ENCODE measurements around the gene CRTC1.
"Not testable (repeated sequence)": the region's sequence is repeated elsewhere in the genome, so short reads cannot be mapped to it uniquely, and the experiment has no call there.

The CRTC1 gene

GRCh38 chr19:18811638-18812037, 128.2 kb downstream of the CRTC1 start:
- not testable (repeated sequence) for H3K27ac ChIP-seq (ENCODE audit: low read length); H3K36me3 ChIP-seq (ENCODE audit: control insufficient read depth in 1 of 2, insufficient read depth in 2 of 2, low read length in 2 of 2); H3K27me3 ChIP-seq (ENCODE audit: low read depth, low read length); H3K4me1 ChIP-seq (ENCODE audit: control insufficient read depth in 1 of 2, insufficient read depth in 2 of 2, low read length in 2 of 2); H3K9me3 ChIP-seq (ENCODE audit: control insufficient read depth in 1 of 2, low read length in 2 of 2); H3K4me3 ChIP-seq (ENCODE audit: low read depth in 1 of 2, low read length in 2 of 2)

GRCh38 chr19:18814063-18814462, 130.6 kb downstream of the CRTC1 start:
- Histone ChIP-seq H3K27me3 (ENCODE audit: low read depth, low read length) (no peaks in the 10 kb centered on the region), H3K9me3 (ENCODE audit: control insufficient read depth in 1 of 2, low read length in 2 of 2) (no peaks in the 10 kb centered on the region), H3K36me3 (ENCODE audit: control insufficient read depth in 1 of 2, insufficient read depth in 2 of 2, low read length in 2 of 2) (no peaks in the 10 kb centered on the region), H3K4me1 (ENCODE audit: control insufficient read depth in 1 of 2, insufficient read depth in 2 of 2, low read length in 2 of 2) (no peaks in the 10 kb centered on the region), H3K27ac (ENCODE audit: low read length) (no peak overlapping the region), H3K4me3 (ENCODE audit: low read depth in 1 of 2, low read length in 2 of 2) (no peak overlapping the region)

- no peaks in the 10 kb centered on the region for H3K9me3 ChIP-seq (ENCODE audit: control insufficient read depth in 1 of 2, low read length in 2 of 2)
- no peak overlapping the region for H3K27ac ChIP-seq (ENCODE audit: low read length)
- H3K4me1 ChIP-seq (ENCODE audit: control insufficient read depth in 1 of 2, insufficient read depth in 2 of 2, low read length in 2 of 2), result no peaks in the 10 kb centered on the region
- no peaks in the 10 kb centered on the region for H3K27me3 ChIP-seq (ENCODE audit: low read depth, low read length)
- H3K4me3 ChIP-seq (ENCODE audit: low read depth in 1 of 2, low read length in 2 of 2), result no peak overlapping the region
- H3K36me3 ChIP-seq (ENCODE audit: control insufficient read depth in 1 of 2, insufficient read depth in 2 of 2, low read length in 2 of 2), result no peaks in the 10 kb centered on the region
Measured at GRCh38 chr19:18815673-18816072, 132.2 kb downstream of the CRTC1 start.

GRCh38 chr19:18816645-18817044, 133.2 kb downstream of the CRTC1 start:
- H3K36me3 ChIP-seq (ENCODE audit: control insufficient read depth in 1 of 2, insufficient read depth in 2 of 2, low read length in 2 of 2); H3K27ac ChIP-seq (ENCODE audit: low read length); H3K4me1 ChIP-seq (ENCODE audit: control insufficient read depth in 1 of 2, insufficient read depth in 2 of 2, low read length in 2 of 2); H3K27me3 ChIP-seq (ENCODE audit: low read depth, low read length); H3K4me3 ChIP-seq (ENCODE audit: low read depth in 1 of 2, low read length in 2 of 2); H3K9me3 ChIP-seq (ENCODE audit: control insufficient read depth in 1 of 2, low read length in 2 of 2): not testable (repeated sequence)

- no peaks in the 10 kb centered on the region for H3K4me1 ChIP-seq (ENCODE audit: control insufficient read depth in 1 of 2, insufficient read depth in 2 of 2, low read length in 2 of 2)
- no peaks in the 10 kb centered on the region for H3K9me3 ChIP-seq (ENCODE audit: control insufficient read depth in 1 of 2, low read length in 2 of 2)
- H3K27me3 ChIP-seq (ENCODE audit: low read depth, low read length), result no peaks in the 10 kb centered on the region
- H3K27ac ChIP-seq (ENCODE audit: low read length), result no peak overlapping the region
- no peaks in the 10 kb centered on the region for H3K36me3 ChIP-seq (ENCODE audit: control insufficient read depth in 1 of 2, insufficient read depth in 2 of 2, low read length in 2 of 2)
- no peak overlapping the region for H3K4me3 ChIP-seq (ENCODE audit: low read depth in 1 of 2, low read length in 2 of 2)
Measured at GRCh38 chr19:18817574-18817973, 134.1 kb downstream of the CRTC1 start.

GRCh38 chr19:18828786-18829185, 145.3 kb downstream of the CRTC1 start:
- no peak overlapping the region for H3K4me3 ChIP-seq (ENCODE audit: low read depth in 1 of 2, low read length in 2 of 2)
- peaks cover 3 to 13% of the 10 kb centered on the region in 2 donors for H3K4me1 ChIP-seq (ENCODE audit: control insufficient read depth in 1 of 2, insufficient read depth in 2 of 2, low read length in 2 of 2)
- H3K9me3 ChIP-seq (ENCODE audit: control insufficient read depth in 1 of 2, low read length in 2 of 2), result peaks cover 0 to 9% of the 10 kb centered on the region in 2 donors
- no peaks in the 10 kb centered on the region for H3K27me3 ChIP-seq (ENCODE audit: low read depth, low read length)
- no peaks in the 10 kb centered on the region for H3K36me3 ChIP-seq (ENCODE audit: control insufficient read depth in 1 of 2, insufficient read depth in 2 of 2, low read length in 2 of 2)
- H3K27ac ChIP-seq (ENCODE audit: low read length), result no peak overlapping the region

GRCh38 chr19:18830488-18830887, 147.0 kb downstream of the CRTC1 start:
- no peaks in the 10 kb centered on the region for H3K27me3 ChIP-seq (ENCODE audit: low read depth, low read length)
- H3K9me3 ChIP-seq (ENCODE audit: control insufficient read depth in 1 of 2, low read length in 2 of 2), result peaks cover 0 to 9% of the 10 kb centered on the region in 2 donors
- H3K27ac ChIP-seq (ENCODE audit: low read length), result no peak overlapping the region
- no peak overlapping the region for H3K4me3 ChIP-seq (ENCODE audit: low read depth in 1 of 2, low read length in 2 of 2)
- H3K4me1 ChIP-seq (ENCODE audit: control insufficient read depth in 1 of 2, insufficient read depth in 2 of 2, low read length in 2 of 2), result peaks cover 11 to 25% of the 10 kb centered on the region in 2 donors
- H3K36me3 ChIP-seq (ENCODE audit: control insufficient read depth in 1 of 2, insufficient read depth in 2 of 2, low read length in 2 of 2), result no peaks in the 10 kb centered on the region

GRCh38 chr19:18831524-18832305, 148.2 kb downstream of the CRTC1 start, which contains the start of gene UPF1:
Gene UPF1, plus strand, starts transcription at chr19:18831959. Its CDS starts 251 bp downstream, at chr19:18832210.
- H3K27me3 ChIP-seq (ENCODE audit: low read depth, low read length), result no peaks in the 10 kb centered on the region
- H3K27ac ChIP-seq (ENCODE audit: low read length), result peak within 1 kb of the TSS; percentile 81
- peak within 1 kb of the TSS; percentile 79 to 88 for H3K4me3 ChIP-seq (ENCODE audit: low read depth in 1 of 2, low read length in 2 of 2)
- H3K9me3 ChIP-seq (ENCODE audit: control insufficient read depth in 1 of 2, low read length in 2 of 2), result peaks cover 0 to 8% of the 10 kb centered on the region in 2 donors
- H3K36me3 ChIP-seq (ENCODE audit: control insufficient read depth in 1 of 2, insufficient read depth in 2 of 2, low read length in 2 of 2), result no peaks in the 10 kb centered on the region
- H3K4me1 ChIP-seq (ENCODE audit: control insufficient read depth in 1 of 2, insufficient read depth in 2 of 2, low read length in 2 of 2), result peaks cover 17 to 33% of the 10 kb centered on the region in 2 donors
